ENCODE measurements around the gene RABEPK.

Gene RABEPK

GRCh38 chr9:125268394-125269013 lies 68.2 kb downstream of the RABEPK start:
- CTCF ChIA-PET, result interaction anchor here (0.8 to 1.7 kb wide), 2 partner anchors 12 to 139 kb away, joined by 3 to 5 read pairs; no protein-coding TSS in a partner anchor
- POLR2A ChIA-PET, result no interaction called here
- TF ChIP-seq, protein P1, sequence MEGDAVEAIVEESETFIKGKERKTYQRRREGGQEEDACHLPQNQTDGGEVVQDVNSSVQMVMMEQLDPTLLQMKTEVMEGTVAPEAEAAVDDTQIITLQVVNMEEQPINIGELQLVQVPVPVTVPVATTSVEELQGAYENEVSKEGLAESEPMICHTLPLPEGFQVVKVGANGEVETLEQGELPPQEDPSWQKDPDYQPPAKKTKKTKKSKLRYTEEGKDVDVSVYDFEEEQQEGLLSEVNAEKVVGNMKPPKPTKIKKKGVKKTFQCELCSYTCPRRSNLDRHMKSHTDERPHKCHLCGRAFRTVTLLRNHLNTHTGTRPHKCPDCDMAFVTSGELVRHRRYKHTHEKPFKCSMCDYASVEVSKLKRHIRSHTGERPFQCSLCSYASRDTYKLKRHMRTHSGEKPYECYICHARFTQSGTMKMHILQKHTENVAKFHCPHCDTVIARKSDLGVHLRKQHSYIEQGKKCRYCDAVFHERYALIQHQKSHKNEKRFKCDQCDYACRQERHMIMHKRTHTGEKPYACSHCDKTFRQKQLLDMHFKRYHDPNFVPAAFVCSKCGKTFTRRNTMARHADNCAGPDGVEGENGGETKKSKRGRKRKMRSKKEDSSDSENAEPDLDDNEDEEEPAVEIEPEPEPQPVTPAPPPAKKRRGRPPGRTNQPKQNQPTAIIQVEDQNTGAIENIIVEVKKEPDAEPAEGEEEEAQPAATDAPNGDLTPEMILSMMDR (IDR thresholded peaks at IDR 0.05; ENCODE audit: insufficient read depth, low read length, missing control alignments), result no peak
- H3K4me3 ChIP-seq (ENCODE audit: low read depth, low read length), result no peak overlapping the region
- no peak for DNase-seq (ENCODE audit: low read depth, low spot score)

- ChIA-PET POLR2A (interaction anchor here (1.1 kb wide), 1 partner anchor 28 kb away, joined by 4 read pairs; the partner anchor contains the start of gene HSPA5), CTCF (interaction anchor here (0.8 to 1.7 kb wide), 2 partner anchors 13 to 139 kb away, joined by 3 to 5 read pairs; no protein-coding TSS in a partner anchor)
- no peak for DNase-seq (ENCODE audit: low read depth, low spot score)
- H3K4me3 ChIP-seq (ENCODE audit: low read depth, low read length), result no peak overlapping the region
- TF ChIP-seq, protein P1 (IDR thresholded peaks at IDR 0.05; ENCODE audit: insufficient read depth, low read length, missing control alignments), result no peak
Measured at GRCh38 chr9:125269014-125269397, 68.7 kb downstream of the RABEPK start.

GRCh38 chr9:125271081-125271480 lies 70.7 kb downstream of the RABEPK start:
- CTCF ChIA-PET, result no interaction called here
- H3K4me3 ChIP-seq (ENCODE audit: low read depth, low read length), result no peak overlapping the region
- no peak for DNase-seq (ENCODE audit: low read depth, low spot score)
- POLR2A ChIA-PET, result no interaction called here
- TF ChIP-seq, protein P1 (IDR thresholded peaks at IDR 0.05; ENCODE audit: insufficient read depth, low read length, missing control alignments), result no peak

GRCh38 chr9:125272697-125273096 lies 72.4 kb downstream of the RABEPK start:
- ChIA-PET POLR2A (interaction anchor here (0.9 to 1.0 kb wide), 2 partner anchors 11 to 31 kb away, joined by 3 read pairs; partner anchors contain the start of genes GAPVD1 and HSPA5), CTCF (interaction anchor here (1.0 kb wide), 1 partner anchor 17 kb away, joined by 3 read pairs; no protein-coding TSS in a partner anchor)
- H3K4me3 ChIP-seq (ENCODE audit: low read depth, low read length), result no peak overlapping the region
- TF ChIP-seq, protein P1 (IDR thresholded peaks at IDR 0.05; ENCODE audit: insufficient read depth, low read length, missing control alignments), result no peak
- no peak for DNase-seq (ENCODE audit: low read depth, low spot score)

- ChIA-PET CTCF (no interaction called here), POLR2A (no interaction called here)
- no peak overlapping the region for H3K4me3 ChIP-seq (ENCODE audit: low read depth, low read length)
- TF ChIP-seq, protein P1 (IDR thresholded peaks at IDR 0.05; ENCODE audit: insufficient read depth, low read length, missing control alignments), result no peak
- no peak for DNase-seq (ENCODE audit: low read depth, low spot score)
Measured at GRCh38 chr9:125276771-125277170, 76.4 kb downstream of the RABEPK start.

- ChIA-PET POLR2A (no interaction called here), CTCF (no interaction called here)
- H3K4me3 ChIP-seq (ENCODE audit: low read depth, low read length), result no peak overlapping the region
- TF ChIP-seq, protein P1 (IDR thresholded peaks at IDR 0.05; ENCODE audit: insufficient read depth, low read length, missing control alignments), result no peak
- no peak for DNase-seq (ENCODE audit: low read depth, low spot score)
Measured at GRCh38 chr9:125277411-125277810, 77.1 kb downstream of the RABEPK start.

Measured in AG04449 (cell line).